CD4-positive, alpha-beta T cell treated with Interferon alpha-2 for 1 hour (primary cell): ENCODE data around the gene PRPH2.
"Not testable (repeated sequence)": the region's sequence is repeated elsewhere in the genome, so short reads cannot be mapped to it uniquely, and the experiment has no call there.

ENCODE experiments used
- DNase-seq, 2 donors: peaks; one replicate each; pipeline ENCODE4 v3.0.0-alpha.2; 2020 to 2022

The PRPH2 gene

GRCh38 chr6:42697268-42697655 is 25.1 kb downstream of the PRPH2 start:
- no peak for DNase-seq

DNA sequence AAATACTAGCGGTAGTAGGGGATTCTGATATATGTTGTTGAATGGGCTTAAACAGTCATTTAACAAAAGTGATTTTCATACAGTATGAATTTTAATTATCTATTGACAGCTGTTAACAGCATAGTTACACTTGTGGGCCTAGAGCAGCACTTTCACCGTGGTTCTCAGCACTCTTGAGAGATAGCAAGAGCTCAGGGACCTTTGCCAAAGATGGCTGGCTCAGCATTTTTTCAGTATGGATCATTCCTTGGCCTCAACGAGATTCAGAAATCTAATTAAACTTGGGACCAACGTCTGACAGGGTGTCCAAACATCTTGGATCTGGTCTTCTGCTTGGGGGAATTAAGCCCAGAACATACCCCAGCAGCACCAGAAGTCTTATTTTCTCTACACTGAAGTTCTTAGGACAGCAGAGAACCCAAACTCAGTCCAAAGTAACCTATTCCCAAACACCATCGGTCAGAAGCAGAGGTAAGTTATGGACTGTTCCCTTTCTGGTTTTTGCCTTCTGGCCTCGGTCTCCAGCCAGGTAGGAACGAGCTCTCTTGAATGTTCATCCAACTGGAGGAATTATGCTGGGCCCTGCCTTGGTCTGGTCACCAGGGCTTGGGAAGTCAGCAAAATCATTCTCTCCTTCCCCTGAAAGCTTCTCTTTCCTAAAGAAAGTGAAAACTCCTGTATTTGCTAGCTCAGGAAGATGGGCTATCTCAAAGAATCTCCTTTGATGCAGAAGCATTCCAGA is 25.7 kb downstream of the PRPH2 start:
- no peak for DNase-seq

- no peak for DNase-seq
These were observed 27.8 kb downstream of the PRPH2 start for GRCh38 chr6:42694586-42694985.

DNA sequence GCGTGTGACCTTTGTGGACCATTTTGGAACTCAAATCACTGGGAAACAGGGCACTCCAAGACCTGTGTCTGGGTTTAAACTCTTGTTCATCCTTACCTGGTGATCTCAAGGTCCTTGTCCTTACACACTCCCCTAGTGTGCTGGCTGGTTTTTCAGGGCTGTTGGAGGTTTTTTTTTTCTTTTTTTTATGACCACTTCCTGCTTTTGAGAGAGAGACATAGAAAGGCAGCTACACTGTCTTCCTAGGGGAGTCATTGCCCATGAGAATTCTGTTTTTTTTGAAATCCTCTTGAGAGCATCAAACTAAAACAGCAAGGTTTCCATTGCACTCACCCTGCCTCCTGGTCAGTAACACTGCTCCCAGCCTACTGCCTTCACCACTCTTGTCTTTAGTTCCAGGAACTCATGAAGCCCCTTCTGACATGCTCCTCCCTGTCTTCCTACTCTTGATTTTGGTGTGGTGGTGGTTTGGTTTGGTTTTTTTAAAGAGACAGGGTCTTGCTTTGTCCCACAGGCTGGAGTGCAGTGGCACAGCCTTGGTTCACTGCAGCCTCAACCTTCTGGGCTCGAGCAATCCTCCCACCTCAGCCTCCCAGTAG is 28.6 kb downstream of the PRPH2 start:
- DNase-seq: peak in 1 of 2 donors; percentile 25

DNA sequence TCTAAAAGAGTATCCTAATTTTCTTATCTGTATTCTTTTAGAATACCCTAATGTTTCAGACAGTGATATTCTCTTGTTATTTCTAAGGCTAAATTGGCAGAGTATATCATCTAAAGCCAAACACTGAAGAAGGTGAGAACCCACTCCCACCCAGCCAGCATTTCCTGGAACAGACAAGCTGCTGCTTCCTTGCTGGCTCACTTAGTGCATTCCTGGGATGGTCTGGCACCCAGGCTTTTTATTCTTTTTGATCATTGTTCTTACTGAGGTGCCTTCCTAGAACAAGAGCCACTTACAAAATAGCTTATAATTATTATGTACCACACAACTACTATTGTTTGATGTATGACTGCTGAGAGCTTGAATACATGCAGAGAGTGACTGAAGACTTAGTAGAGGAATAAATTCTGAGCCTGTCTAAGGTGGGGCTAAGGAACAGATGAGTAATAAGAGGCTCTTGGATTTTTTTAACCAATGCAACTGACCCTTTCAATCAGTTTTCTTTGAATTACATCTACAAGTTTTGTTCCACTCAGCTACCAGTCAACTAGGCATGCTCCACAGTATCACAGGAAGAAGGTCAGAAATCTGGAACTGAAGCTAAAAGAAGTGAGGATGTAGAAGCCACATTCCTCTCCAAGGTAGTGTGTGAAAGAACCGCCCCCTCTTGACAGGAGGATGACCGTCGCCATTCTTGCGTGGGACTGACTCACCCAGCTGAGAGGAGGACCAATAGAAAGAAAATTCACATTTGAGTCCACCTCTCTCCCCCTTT is 30.1 kb downstream of the PRPH2 start:
- DNase-seq: no peak

GRCh38 chr6:42690872-42691271 is 31.5 kb downstream of the PRPH2 start:
- DNase-seq: no peak

- no peak for DNase-seq
These were observed 32.2 kb downstream of the PRPH2 start for GRCh38 chr6:42690151-42690702.

GRCh38 chr6:42689371-42689770 is 33.0 kb downstream of the PRPH2 start:
- DNase-seq: no peak

DNA sequence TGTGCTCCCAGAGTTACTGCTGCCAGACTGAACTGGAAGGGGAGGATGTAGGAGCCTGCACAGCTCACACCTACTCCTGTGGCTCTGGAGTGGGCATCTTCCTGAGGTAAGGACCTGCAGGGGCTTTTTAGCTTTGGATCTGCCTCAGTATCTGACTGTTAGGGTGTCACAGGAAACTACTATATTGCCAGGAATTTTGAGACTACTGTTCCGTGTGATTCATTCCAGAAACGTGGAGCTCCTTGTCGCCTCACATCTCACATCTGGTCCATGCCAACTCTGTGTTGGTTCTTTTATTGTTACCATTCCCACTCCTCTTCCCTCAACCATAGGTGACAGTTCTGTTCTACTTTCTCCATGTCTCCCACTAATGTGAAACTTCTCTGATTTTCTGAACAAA is 34.1 kb downstream of the PRPH2 start:
- DNase-seq: no peak

- no peak for DNase-seq
These were observed 43.0 kb downstream of the PRPH2 start for GRCh38 chr6:42679358-42679757.

GRCh38 chr6:42674780-42675179 is 47.6 kb downstream of the PRPH2 start:
- no peak for DNase-seq

- DNase-seq: not testable (repeated sequence)
These were observed 48.0 kb downstream of the PRPH2 start for GRCh38 chr6:42674368-42674767.

GRCh38 chr6:42664718-42665117 is 57.7 kb downstream of the PRPH2 start:
- DNase-seq: no peak

DNA sequence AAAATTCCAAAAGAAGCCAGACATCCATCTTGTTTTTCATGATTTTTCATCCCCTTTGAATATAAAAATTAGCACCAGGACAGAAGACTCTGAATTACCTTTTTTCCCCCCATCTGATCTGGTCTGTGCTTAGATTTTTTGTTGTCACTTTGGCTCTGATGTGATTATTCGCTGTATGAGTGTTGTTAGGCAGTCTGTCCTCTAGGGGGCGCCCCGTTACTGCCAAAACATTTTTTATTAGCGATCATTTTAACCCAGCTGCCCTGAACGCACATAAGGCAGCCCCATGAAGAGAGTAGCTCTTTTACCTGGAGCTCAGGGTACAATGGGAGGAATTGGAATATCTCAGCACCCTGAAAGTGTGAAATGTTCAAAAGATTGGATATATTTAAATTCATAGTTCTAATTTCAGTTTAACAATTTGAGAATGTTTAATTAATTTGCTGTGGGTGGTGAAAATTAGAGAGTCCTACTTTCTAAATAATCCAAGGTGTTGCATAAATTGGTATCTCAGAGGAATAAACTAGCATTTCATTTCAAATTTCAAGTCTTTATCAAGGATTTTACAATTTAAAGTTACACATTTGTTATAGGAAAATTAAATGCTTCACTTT is 60.8 kb downstream of the PRPH2 start:
- peak; percentile 79 to 90 for DNase-seq

DNA sequence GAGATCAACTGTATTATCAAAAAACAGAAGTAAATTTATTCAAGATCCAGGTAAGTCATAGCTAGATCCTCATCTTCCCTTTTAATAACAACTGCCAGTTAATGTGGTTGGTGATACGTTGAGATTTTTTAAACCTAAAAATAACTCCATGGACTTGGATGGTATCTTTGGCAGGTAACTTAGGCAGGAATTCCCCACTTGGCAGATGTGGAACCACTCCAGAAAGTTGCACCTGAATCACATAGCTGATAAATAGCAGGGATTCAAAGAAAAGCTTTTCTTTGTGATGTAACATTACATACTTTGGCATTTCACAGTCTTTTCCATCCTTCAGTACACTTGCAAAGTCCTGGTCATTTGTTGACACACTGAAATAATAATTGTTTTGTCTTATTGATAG is 62.6 kb downstream of the PRPH2 start:
- DNase-seq: no peak

GRCh38 chr6:42653851-42654250 is 68.5 kb downstream of the PRPH2 start:
- DNase-seq: no peak

- DNase-seq: no peak
These were observed 70.2 kb downstream of the PRPH2 start for GRCh38 chr6:42652024-42652746.
